ENCODE data around the gene SLC25A39. TPM values are rescaled to one million over a fixed set of nuclear protein-coding genes. Genes with fewer than 3 reads are reported as not detected.
A peak's percentile ranks its signal among the peaks of the same experiment; 100 is the strongest.

Gene SLC25A39
- total RNA-seq, 3 donors from 2014 or later (not counting 1 experiment from before 2014, with no cell fraction given), result 82.4 to 105 (median 97.9) TPM

DNA sequence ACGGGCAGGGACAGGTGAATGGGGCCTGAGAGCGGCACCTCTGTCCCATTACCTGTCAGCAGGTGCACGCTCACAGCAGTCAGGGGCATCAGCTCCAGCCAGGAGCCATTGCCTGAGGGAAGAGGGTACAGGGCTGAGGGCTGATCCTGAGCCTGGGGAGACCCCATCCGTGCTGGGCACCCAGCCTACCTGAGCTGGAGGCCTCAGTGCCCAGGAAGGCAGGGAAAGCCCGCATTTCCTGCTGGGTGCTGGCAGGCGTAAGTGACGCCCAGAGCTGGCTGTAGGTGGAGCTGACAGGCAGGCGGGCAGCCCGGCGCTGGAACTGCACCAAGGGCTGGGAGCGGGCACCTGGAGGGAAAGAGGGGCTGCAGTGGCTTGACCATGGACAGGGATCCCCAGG is 31.6 kb upstream of the SLC25A39 start:
- Histone ChIP-seq H3K27ac (ENCODE audit: low read length) (no peak overlapping the region), H3K36me3 (ENCODE audit: control insufficient read depth, insufficient read depth, low read length) (peaks cover 6% of the 10 kb centered on the region), H3K9me3 (ENCODE audit: control insufficient read depth, insufficient read depth, low read length) (no peaks in the 10 kb centered on the region), H3K4me1 (ENCODE audit: control insufficient read depth, insufficient read depth, low read length) (peaks cover 7% of the 10 kb centered on the region), H3K4me3 (ENCODE audit: low read length) (no peak overlapping the region), H3K27me3 (ENCODE audit: control insufficient read depth, insufficient read depth, low read length) (no peaks in the 10 kb centered on the region)
- DNase-seq (no peak), ATAC-seq (no peak)
- TF ChIP-seq CTCF (IDR thresholded peaks at IDR 0.05), result no peak
- Mint-ChIP-seq H3K4me3 (no peak overlapping the region), H3K9me3 (no peaks in the 10 kb centered on the region), H3K36me3 (no peaks in the 10 kb centered on the region), H3K4me1 (no peaks in the 10 kb centered on the region), H3K27ac (no peak overlapping the region), H3K27me3 (ENCODE audit: low read depth in 2 of 2) (peaks cover 8 to 11% of the 10 kb centered on the region in 2 donors)
- intact Hi-C loops (cut with micrococcal nuclease), result no loop called here
- 84% methylated on average over 11 of the region's 11 CpGs for WGBS (ENCODE audit: insufficient coverage)

DNA sequence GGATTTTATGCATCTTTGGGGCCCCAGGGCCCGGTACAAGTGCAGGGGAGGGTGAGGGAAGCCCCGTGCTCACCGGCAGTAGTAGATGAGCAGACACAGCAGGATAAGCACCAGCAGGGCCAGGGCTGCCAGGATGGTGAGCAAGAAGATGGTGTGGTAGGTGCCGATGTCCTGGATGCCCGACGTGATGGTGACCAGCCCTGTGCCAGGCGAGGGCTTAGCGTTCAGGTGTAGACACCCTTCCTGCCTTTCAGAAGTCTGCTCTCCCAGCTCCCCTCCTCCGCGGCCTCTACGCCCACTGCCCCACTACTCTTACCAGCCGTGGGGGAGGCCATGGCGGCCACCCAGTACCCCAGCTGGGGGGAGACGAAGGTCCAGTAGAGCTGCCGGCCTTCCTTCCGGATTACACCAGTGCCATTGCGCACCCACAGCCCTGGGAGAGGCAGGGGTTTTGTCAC is 31.0 kb upstream of the SLC25A39 start:
- 88% methylated on average over 17 of the region's 17 CpGs for WGBS (ENCODE audit: insufficient coverage)
- H3K27ac Mint-ChIP-seq, result no peak overlapping the region
- intact Hi-C loops (cut with micrococcal nuclease), result no loop called here
- Histone ChIP-seq H3K36me3 (ENCODE audit: control insufficient read depth, insufficient read depth, low read length) (peaks cover 7% of the 10 kb centered on the region), H3K27me3 (ENCODE audit: control insufficient read depth, insufficient read depth, low read length) (no peaks in the 10 kb centered on the region), H3K27ac (ENCODE audit: low read length) (no peak overlapping the region), H3K9me3 (ENCODE audit: control insufficient read depth, insufficient read depth, low read length) (no peaks in the 10 kb centered on the region), H3K4me3 (ENCODE audit: low read length) (no peak overlapping the region), H3K4me1 (ENCODE audit: control insufficient read depth, insufficient read depth, low read length) (peaks cover 7% of the 10 kb centered on the region)
- no peak overlapping the region for H3K4me3 Mint-ChIP-seq
- DNase-seq (peak in 1 of 2 donors; percentile 6), ATAC-seq (no peak)
- H3K36me3 Mint-ChIP-seq, result no peaks in the 10 kb centered on the region
- H3K9me3 Mint-ChIP-seq, result no peaks in the 10 kb centered on the region
- no peak for TF ChIP-seq CTCF (IDR thresholded peaks at IDR 0.05)
- H3K4me1 Mint-ChIP-seq, result no peaks in the 10 kb centered on the region
- peaks cover 7 to 11% of the 10 kb centered on the region in 2 donors for H3K27me3 Mint-ChIP-seq (ENCODE audit: low read depth in 2 of 2)

DNA sequence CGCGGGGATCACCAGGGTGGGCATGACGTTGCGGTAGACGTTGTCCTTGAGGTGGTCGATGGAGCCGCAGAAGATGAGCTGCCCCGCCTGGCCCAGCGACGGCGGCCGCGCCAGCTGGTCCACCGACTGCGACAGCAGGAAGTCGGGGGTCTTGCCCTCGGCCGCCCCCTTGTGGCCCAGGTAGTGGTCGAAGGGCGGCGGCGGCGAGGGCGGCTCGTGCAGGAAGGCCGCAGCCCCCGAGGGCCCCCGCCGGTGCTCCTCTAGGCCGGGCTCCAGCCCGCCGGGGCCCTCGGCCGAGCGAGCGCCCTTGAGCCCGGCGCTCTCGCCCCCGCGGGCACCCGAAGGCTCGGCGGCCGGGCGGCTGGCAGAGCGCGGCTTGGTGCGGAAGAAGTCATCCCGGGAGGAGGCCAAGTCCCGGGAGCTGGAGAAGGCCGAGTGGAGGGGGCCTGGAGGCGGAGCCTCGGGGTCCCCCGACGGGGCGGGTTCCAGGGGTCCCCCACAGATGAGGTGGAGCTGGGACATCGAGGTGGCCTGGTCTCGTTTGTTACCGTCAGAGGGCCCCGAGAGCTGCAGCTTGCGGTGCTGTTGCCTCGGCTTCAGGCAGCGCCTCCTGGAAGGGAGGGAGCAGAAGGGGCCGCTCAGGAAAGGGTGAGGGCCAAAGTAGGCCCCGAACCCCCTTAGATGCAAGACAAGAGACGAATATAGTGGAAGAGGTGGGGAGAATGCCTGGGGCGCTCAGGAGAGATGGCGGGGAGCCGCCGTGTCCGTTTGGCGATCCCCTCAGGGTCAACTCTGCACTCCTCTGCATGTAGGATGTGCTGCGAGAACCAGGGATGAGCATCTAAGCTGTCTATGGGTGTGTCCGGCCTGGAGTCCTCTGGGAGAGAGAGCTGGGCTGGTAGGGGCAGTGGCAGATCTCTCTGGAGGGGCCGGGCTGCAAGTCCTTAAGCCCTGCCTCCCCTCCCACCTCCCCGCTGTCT is 30.2 kb upstream of the SLC25A39 start:
- H3K36me3 ChIP-seq (ENCODE audit: control insufficient read depth, insufficient read depth, low read length), result peaks cover 7% of the 10 kb centered on the region
- Mint-ChIP-seq H3K4me1 (no peaks in the 10 kb centered on the region), H3K9me3 (no peaks in the 10 kb centered on the region), H3K4me3 (peak overlapping the region; percentile 84), H3K36me3 (no peaks in the 10 kb centered on the region), H3K27me3 (ENCODE audit: low read depth in 2 of 2) (peaks cover 0 to 7% of the 10 kb centered on the region in 2 donors), H3K27ac (no peak overlapping the region)
- ATAC-seq, result peak; percentile 48 to 64 (median 50)
- intact Hi-C loops (cut with micrococcal nuclease), result no loop called here
- H3K4me1 ChIP-seq (ENCODE audit: control insufficient read depth, insufficient read depth, low read length), result peaks cover 13% of the 10 kb centered on the region
- no peak overlapping the region for H3K4me3 ChIP-seq (ENCODE audit: low read length)
- H3K9me3 ChIP-seq (ENCODE audit: control insufficient read depth, insufficient read depth, low read length), result no peaks in the 10 kb centered on the region
- no peaks in the 10 kb centered on the region for H3K27me3 ChIP-seq (ENCODE audit: control insufficient read depth, insufficient read depth, low read length)
- TF ChIP-seq CTCF (IDR thresholded peaks at IDR 0.05), result peak; percentile 46
- WGBS (ENCODE audit: insufficient coverage), result 64% methylated on average over 75 of the region's 77 CpGs
- DNase-seq, result peak; percentile 57 to 74
- H3K27ac ChIP-seq (ENCODE audit: low read length), result no peak overlapping the region

All from natural killer cell (primary cell).